Tibial nerve (tissue), 4 donors: ENCODE measurements around the gene MCM3AP. TPM values are rescaled to one million over a fixed set of nuclear protein-coding genes. Genes with fewer than 3 reads are reported as not detected.
A peak's percentile ranks its signal among the peaks of the same experiment; 100 is the strongest.
"Not testable (repeated sequence)": the region's sequence is repeated elsewhere in the genome, so short reads cannot be mapped to it uniquely, and the experiment has no call there.

ENCODE experiments used
- DNase-seq, 2 donors: peaks; one replicate each; pipeline ENCODE4 v3.0.0-alpha.2; 2019; ENCODE audit warnings: low spot score in 2 of 2
- H3K27ac ChIP-seq, 4 donors: fragments of 200-600 bp; sonication (generic) in 3 of 4; one replicate each; pipeline ENCODE4 v1.5.1; 2017 to 2019; ENCODE audit warnings: mild to moderate bottlenecking in 1 of 4
- H3K27me3 ChIP-seq, 2 donors: fragments of 200-600 bp; sonication (generic) in 1 of 2; one replicate each; pipeline versions ENCODE4 v1.5.1 to v1.6.0; 2017 to 2019
- H3K36me3 ChIP-seq, 3 donors: fragments of 200-600 bp; sonication (generic); one replicate each; pipeline ENCODE4 v1.5.1; 2018 to 2019
- H3K4me1 ChIP-seq, 4 donors: fragments of 200-600 bp; sonication (generic) in 3 of 4; one replicate each; pipeline ENCODE4 v1.5.1; 2017 to 2019
- H3K4me3 ChIP-seq, 4 donors: fragments of 200-600 bp; sonication (generic) in 3 of 4; one replicate each; pipeline ENCODE4 v1.5.1; 2017 to 2019; ENCODE audit warnings: mild to moderate bottlenecking in 1 of 4, moderate library complexity in 1 of 4
- H3K9me3 ChIP-seq, 4 donors: fragments of 200-600 bp; sonication (generic) in 3 of 4; one replicate each; pipeline ENCODE4 v1.5.1; 2017 to 2019
- CTCF ChIP-seq, 5 experiments: fragments of 200-600 bp in 3 of 5; fragments of 450-650 bp in 2 of 5; sonication (generic) in 3 of 5; IDR thresholded peaks; one replicate each; pipeline ENCODE4 v1.5.1; 2016 to 2019; ENCODE audit warnings: antibody characterized with exemption in 5 of 5, mild to moderate bottlenecking in 3 of 5, moderate library complexity in 2 of 5
- EP300 ChIP-seq, 2 donors: sonication (generic); formaldehyde crosslinking; IDR thresholded peaks; one replicate each; pipeline ENCODE4 v1.6.1; 2017; ENCODE audit warnings: antibody characterized with exemption in 2 of 2, mild to moderate bottlenecking in 1 of 2
- POLR2A ChIP-seq, 2 donors: fragments of 450-650 bp; IDR thresholded peaks; one replicate each; pipeline ENCODE4 v1.6.1; 2017; ENCODE audit warnings: antibody characterized with exemption in 2 of 2, mild to moderate bottlenecking in 2 of 2, moderate library complexity in 2 of 2
- WGBS, 2 donors: methylation state at CpG; one replicate each; pipeline ENCODE4 v1.1.5; 2018; 5-methylcytosine and 5-hydroxymethylcytosine counted together
- total RNA-seq, 4 donors: library from RNA; depleted of rRNA; stranded (reverse); fragments of >200 nt; gene quantifications; one replicate each; pipeline ENCODE4 v1.1.0, GENCODE V29; 2016

Gene MCM3AP
- total RNA-seq, 4 donors from 2014 or later, result 112 to 180 (median 146) TPM

GRCh38 chr21:46227811-46228344 is 57.5 kb downstream of the MCM3AP start:
- Histone ChIP-seq H3K27ac (peak overlapping the region; percentile 74 to 92 (median 84)), H3K27me3 (no peaks in the 10 kb centered on the region), H3K4me1 (peaks cover 0 to 38% (median 15%) of the 10 kb centered on the region in 4 donors), H3K9me3 (no peaks in the 10 kb centered on the region), H3K36me3 (peaks cover 0 to 13% (median 0%) of the 10 kb centered on the region in 3 donors), H3K4me3 (peak overlapping the region; percentile 69 to 91 (median 76))
- no peak for DNase-seq
- TF ChIP-seq EP300 (IDR thresholded peaks at IDR 0.05), result no peak
- no peak for TF ChIP-seq POLR2A (IDR thresholded peaks at IDR 0.05)
- TF ChIP-seq CTCF (IDR thresholded peaks at IDR 0.05), result no peak
- WGBS, 2 donors, result 1% methylated on average over 20 of the region's 20 CpGs

GRCh38 chr21:46226920-46227599 is 58.4 kb downstream of the MCM3AP start:
- DNase-seq, result no peak
- TF ChIP-seq POLR2A (IDR thresholded peaks at IDR 0.05) (peak in 1 of 2 donors; percentile 19), EP300 (IDR thresholded peaks at IDR 0.05) (peak in 1 of 2 donors; percentile 25), CTCF (IDR thresholded peaks at IDR 0.05) (no peak)
- 37 to 41% methylated on average over 4 of the region's 4 CpGs for WGBS, 2 donors
- Histone ChIP-seq H3K4me1 (peaks cover 0 to 38% (median 15%) of the 10 kb centered on the region in 4 donors), H3K9me3 (no peaks in the 10 kb centered on the region), H3K27ac (peak overlapping the region; percentile 74 to 92 (median 84)), H3K36me3 (peaks cover 0 to 18% (median 0%) of the 10 kb centered on the region in 3 donors), H3K4me3 (peak overlapping the region; percentile 69 to 91 (median 76)), H3K27me3 (no peaks in the 10 kb centered on the region)

GRCh38 chr21:46226146-46226545 is 59.3 kb downstream of the MCM3AP start:
- H3K4me1 ChIP-seq, result peaks cover 0 to 38% (median 15%) of the 10 kb centered on the region in 4 donors
- H3K27me3 ChIP-seq, result no peaks in the 10 kb centered on the region
- H3K4me3 ChIP-seq, result no peak overlapping the region
- TF ChIP-seq CTCF (IDR thresholded peaks at IDR 0.05) (no peak), EP300 (IDR thresholded peaks at IDR 0.05) (no peak), POLR2A (IDR thresholded peaks at IDR 0.05) (no peak)
- no peaks in the 10 kb centered on the region for H3K9me3 ChIP-seq
- 90 to 91% methylated on average over 1 of the region's 1 CpG for WGBS, 2 donors
- no peak for DNase-seq
- peaks cover 0 to 24% (median 5%) of the 10 kb centered on the region in 3 donors for H3K36me3 ChIP-seq
- peak overlapping the region in 3 of 4 donors; percentile 82 to 92 (median 87) for H3K27ac ChIP-seq

GRCh38 chr21:46223661-46224060 is 61.8 kb downstream of the MCM3AP start:
- DNase-seq, result not testable (repeated sequence)

GRCh38 chr21:46223217-46223616 is 62.2 kb downstream of the MCM3AP start:
- Histone ChIP-seq H3K4me1 (peaks cover 0 to 24% (median 15%) of the 10 kb centered on the region in 4 donors), H3K4me3 (no peak overlapping the region), H3K27ac (no peak overlapping the region), H3K27me3 (no peaks in the 10 kb centered on the region), H3K9me3 (no peaks in the 10 kb centered on the region), H3K36me3 (peaks cover 0 to 50% (median 6%) of the 10 kb centered on the region in 3 donors)
- no peak for DNase-seq
- 71 to 78% methylated on average over 7 of the region's 7 CpGs for WGBS, 2 donors
- no peak for TF ChIP-seq EP300 (IDR thresholded peaks at IDR 0.05)
- no peak for TF ChIP-seq POLR2A (IDR thresholded peaks at IDR 0.05)
- TF ChIP-seq CTCF (IDR thresholded peaks at IDR 0.05), result no peak

More at GRCh38 chr21:46223661-46224060, 61.8 kb downstream of the MCM3AP start:
- H3K27ac ChIP-seq, H3K9me3 ChIP-seq, H3K27me3 ChIP-seq, H3K4me3 ChIP-seq: not testable (repeated sequence)
- peaks cover 0 to 48% (median 6%) of the 10 kb centered on the region in 3 donors for H3K36me3 ChIP-seq
- WGBS, 2 donors, result 91 to 92% methylated on average over 18 of the region's 18 CpGs
- peaks cover 0 to 24% (median 15%) of the 10 kb centered on the region in 4 donors for H3K4me1 ChIP-seq
